Mammary epithelial cell (primary cell): Measurements from ENCODE around the gene SMAD9.

Experiments used
- EZH2 ChIP-seq: IDR thresholded peaks from 2 replicates; pipeline ENCODE4 v1.6.1; 2012; ENCODE audit warnings: low read length, inconsistent platforms, borderline replicate concordance
- TF ChIP-seq, protein P1 (sequence below), 2 donors: IDR thresholded peaks in 1 of 2; conservative IDR thresholded peaks in 1 of 2; 2 replicates each; pipeline ENCODE4 v1.5.1; 2011 to 2012; ENCODE audit warnings: inconsistent platforms in 2 of 2, low read length in 2 of 2, mild to moderate bottlenecking in 2 of 2, control low read depth in 1 of 2, low read depth in 1 of 2; ENCODE audit not compliant: insufficient read depth in 1 of 2; ENCODE audit errors: extremely low read depth in 1 of 2

DNA sequence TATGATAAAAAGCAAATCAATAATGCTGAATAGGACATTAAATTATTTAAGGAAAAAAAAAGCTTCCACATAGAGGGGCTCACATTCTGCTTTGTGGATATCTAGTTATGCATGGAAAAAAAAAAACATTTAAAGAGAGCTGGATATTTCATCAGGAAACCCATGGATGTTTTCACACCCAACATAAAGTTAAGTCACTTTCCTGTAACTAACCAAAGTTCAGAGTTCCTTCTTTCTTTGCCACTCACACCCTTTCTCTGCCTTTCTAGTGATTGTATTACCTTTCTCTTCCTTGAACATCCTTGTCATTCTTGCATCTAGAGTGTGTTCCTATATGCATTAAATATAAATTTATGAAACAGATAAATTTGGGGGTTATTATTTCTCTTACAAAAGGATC, 53.8 kb downstream of the SMAD9 start:
- TF ChIP-seq, protein P1, sequence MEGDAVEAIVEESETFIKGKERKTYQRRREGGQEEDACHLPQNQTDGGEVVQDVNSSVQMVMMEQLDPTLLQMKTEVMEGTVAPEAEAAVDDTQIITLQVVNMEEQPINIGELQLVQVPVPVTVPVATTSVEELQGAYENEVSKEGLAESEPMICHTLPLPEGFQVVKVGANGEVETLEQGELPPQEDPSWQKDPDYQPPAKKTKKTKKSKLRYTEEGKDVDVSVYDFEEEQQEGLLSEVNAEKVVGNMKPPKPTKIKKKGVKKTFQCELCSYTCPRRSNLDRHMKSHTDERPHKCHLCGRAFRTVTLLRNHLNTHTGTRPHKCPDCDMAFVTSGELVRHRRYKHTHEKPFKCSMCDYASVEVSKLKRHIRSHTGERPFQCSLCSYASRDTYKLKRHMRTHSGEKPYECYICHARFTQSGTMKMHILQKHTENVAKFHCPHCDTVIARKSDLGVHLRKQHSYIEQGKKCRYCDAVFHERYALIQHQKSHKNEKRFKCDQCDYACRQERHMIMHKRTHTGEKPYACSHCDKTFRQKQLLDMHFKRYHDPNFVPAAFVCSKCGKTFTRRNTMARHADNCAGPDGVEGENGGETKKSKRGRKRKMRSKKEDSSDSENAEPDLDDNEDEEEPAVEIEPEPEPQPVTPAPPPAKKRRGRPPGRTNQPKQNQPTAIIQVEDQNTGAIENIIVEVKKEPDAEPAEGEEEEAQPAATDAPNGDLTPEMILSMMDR (conservative IDR thresholded peaks at IDR 0.05 in 1 of 2, IDR thresholded peaks at IDR 0.05 in 1 of 2; ENCODE audit: extremely low read depth in 1 of 2, insufficient read depth in 1 of 2, low read depth in 1 of 2, low read length in 2 of 2): no peak
- no peak for TF ChIP-seq EZH2
